GM12873 (cell line): ENCODE results near the gene EPB41L4B.

Experiments used
- CTCF ChIP-seq: IDR thresholded peaks from 2 replicates; pipeline ENCODE4 v1.5.1; 2012; ENCODE audit warnings: low read depth, mild to moderate bottlenecking, moderate library complexity, low read length, control low read depth; ENCODE audit not compliant: insufficient read depth; ENCODE audit errors: missing control alignments

The EPB41L4B gene

DNA sequence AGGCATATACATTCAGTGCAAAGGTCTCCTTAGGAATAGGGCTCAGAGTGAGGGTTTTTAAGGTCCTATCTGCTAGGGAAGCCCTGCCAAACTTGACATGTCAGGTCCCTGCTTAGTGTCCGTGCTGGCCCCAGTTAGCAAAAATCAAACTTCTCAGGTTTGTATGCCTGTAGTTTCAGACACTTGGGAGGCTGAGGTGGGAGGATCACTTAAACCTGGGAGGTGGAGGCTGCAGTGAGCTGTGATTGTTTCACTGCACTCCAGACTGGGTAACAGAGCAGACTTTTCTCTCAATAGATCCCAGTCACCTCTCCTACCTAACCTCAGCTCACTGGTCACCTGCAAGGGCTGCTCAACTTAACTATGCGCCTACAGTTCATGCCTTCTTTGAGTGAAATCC, 182.4 kb downstream of the EPB41L4B start:
- TF ChIP-seq CTCF, result no peak

DNA sequence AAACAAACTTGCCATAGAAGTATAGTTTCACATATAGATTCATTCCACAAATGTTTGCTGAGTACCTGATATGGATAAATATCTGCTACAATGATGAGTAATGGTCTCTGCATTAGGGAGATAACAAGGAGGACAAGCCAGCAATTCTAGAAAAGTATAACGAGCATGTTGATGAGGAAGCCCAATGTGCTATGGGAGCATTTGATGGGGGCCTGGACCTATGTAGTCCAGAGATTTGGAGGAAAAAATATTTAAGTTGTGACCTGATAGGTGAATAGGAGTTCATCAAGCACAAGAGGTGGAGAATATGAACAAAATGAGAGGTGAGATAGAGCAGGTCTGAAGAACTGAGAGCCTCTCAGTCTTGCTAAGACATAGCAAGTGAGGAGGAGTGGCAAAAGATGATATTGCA, 186.7 kb downstream of the EPB41L4B start:
- no peak for TF ChIP-seq CTCF

- TF ChIP-seq CTCF, result no peak
Measured at GRCh38 chr9:109133533-109133932, 187.3 kb downstream of the EPB41L4B start.

GRCh38 chr9:109132567-109133021, 188.3 kb downstream of the EPB41L4B start:
- TF ChIP-seq CTCF, result no peak

DNA sequence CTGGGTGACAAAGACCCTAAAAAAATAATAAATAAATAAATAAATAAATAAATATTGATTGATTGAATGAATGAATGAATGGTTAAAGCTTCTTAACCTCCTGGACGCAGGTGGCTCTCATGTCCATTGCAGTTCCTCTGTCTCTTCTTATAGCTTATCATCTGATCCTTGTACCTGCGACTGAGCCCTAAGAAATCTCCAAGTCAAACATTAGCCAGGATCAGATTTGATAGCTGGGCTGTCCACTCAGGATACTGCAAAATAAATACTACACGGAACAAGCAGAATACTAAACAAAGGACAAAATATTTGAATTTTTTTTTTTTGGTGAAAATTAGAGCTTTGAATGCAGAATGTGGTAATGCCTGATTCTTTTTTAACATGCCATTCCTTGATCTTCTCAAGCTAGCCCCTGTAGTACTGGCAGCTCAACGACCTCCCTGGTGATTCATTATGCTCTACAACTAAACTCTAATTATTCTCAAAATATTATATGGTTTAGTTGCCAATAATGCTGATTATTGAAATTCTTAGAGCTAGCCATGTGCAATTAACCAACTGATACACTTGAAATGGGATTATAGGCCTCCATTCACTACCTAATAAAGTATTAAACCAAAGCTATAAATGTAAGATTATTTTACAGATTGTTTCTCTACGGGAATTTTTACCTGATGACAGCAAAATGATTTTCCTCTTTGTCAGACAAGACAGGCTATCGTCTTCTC, 191.2 kb downstream of the EPB41L4B start:
- TF ChIP-seq CTCF, result no peak

- TF ChIP-seq CTCF, result no peak
Measured at GRCh38 chr9:109124121-109124520, 196.7 kb downstream of the EPB41L4B start.

GRCh38 chr9:109122726-109123621, 197.9 kb downstream of the EPB41L4B start:
- no peak for TF ChIP-seq CTCF
